22Rv1 (cell line): ENCODE data around the gene MYEF2.

Experiments
- H3K27ac ChIP-seq: fragments of 450-650 bp; 2 replicates; pipeline ENCODE4 v1.5.1; 2017
- CTCF ChIP-seq: fragments of 450-650 bp; IDR thresholded peaks from 2 replicates; pipeline ENCODE4 v1.5.1; 2017; ENCODE audit warnings: mild to moderate bottlenecking
- ZFX ChIP-seq: fragments of 450-650 bp; IDR thresholded peaks from 2 replicates; pipeline ENCODE4 v1.6.1; 2017; ENCODE audit warnings: antibody characterized with exemption, borderline replicate concordance

MYEF2 gene

GRCh38 chr15:48202068-48202467 is 24.0 kb upstream of the MYEF2 start:
- TF ChIP-seq ZFX (no peak), CTCF (no peak)
- H3K27ac ChIP-seq, result no peak overlapping the region

GRCh38 chr15:48191574-48192225 is 13.6 kb upstream of the MYEF2 start, which contains the start of gene CTXN2:
TSS of gene CTXN2 (plus strand) at chr15:48191665. CDS start at chr15:48201301, 9,636 bp downstream.
- TF ChIP-seq ZFX (no peak), CTCF (no peak)
- H3K27ac ChIP-seq, result no peak within 1 kb of the TSS

- no peak for TF ChIP-seq CTCF
- TF ChIP-seq ZFX, result no peak
- H3K27ac ChIP-seq, result no peak overlapping the region
These were observed 13.0 kb upstream of the MYEF2 start for GRCh38 chr15:48190932-48191573.

GRCh38 chr15:48186271-48186670 is 8.2 kb upstream of the MYEF2 start:
- no peak overlapping the region for H3K27ac ChIP-seq
- TF ChIP-seq ZFX (no peak), CTCF (no peak)

GRCh38 chr15:48185529-48185928 is 7.4 kb upstream of the MYEF2 start:
- no peak overlapping the region for H3K27ac ChIP-seq
- TF ChIP-seq CTCF (no peak), ZFX (no peak)

- TF ChIP-seq CTCF, result no peak
- no peak for TF ChIP-seq ZFX
- H3K27ac ChIP-seq, result no peak overlapping the region
These were observed 4.7 kb upstream of the MYEF2 start for GRCh38 chr15:48182749-48183148.

GRCh38 chr15:48178648-48178931 is 495 bp upstream of the MYEF2 start:
- TF ChIP-seq CTCF (no peak), ZFX (no peak)
- peak overlapping the region; percentile 68; the same call in 1 of the 2 replicates for H3K27ac ChIP-seq
